C4-2B (cell line): ENCODE data around the gene HSF2BP.

ENCODE experiments used
- CTCF ChIP-seq: fragments of 450-650 bp; conservative IDR thresholded peaks from 2 replicates; pipeline ENCODE4 v1.5.1; 2017; ENCODE audit warnings: mild to moderate bottlenecking
- ZFX ChIP-seq: fragments of 450-650 bp; IDR thresholded peaks from 2 replicates; pipeline ENCODE4 v1.6.1; 2017

GRCh38 chr21:43645136-43645891 is 14.0 kb downstream of the HSF2BP start:
- TF ChIP-seq CTCF (no peak), ZFX (no peak)
